OCI-LY3 (cell line): ENCODE data around the gene MED6.

ENCODE experiments used
- H2AFZ ChIP-seq: fragments of 200-600, 300-600 bp; shearing (Covaris generic); 2 replicates; pipeline ENCODE4 v1.6.0; 2014; ENCODE audit warnings: antibody characterized with exemption, low read depth, low read length
- H3K27ac ChIP-seq: fragments of 200-600, 300-600 bp; sonication (generic); 2 replicates; pipeline ENCODE4 v1.5.1; 2014; ENCODE audit warnings: mild to moderate bottlenecking, low read length, moderate library complexity, mixed read lengths
- H3K27me3 ChIP-seq: fragments of 200-600, 300-600 bp; sonication (generic); 2 replicates; pipeline ENCODE4 v1.6.1; 2014; ENCODE audit warnings: low read depth, low read length, mixed read lengths
- H3K36me3 ChIP-seq: fragments of 200-600, 300-600 bp; sonication (generic); replicated peaks from 2 replicates; pipeline ENCODE3; 2014; ENCODE audit warnings: low read depth, low read length, mixed read lengths
- H3K4me1 ChIP-seq: fragments of 300-600, 200-600 bp; sonication (generic); 2 replicates; pipeline ENCODE4 v1.6.1; 2014; ENCODE audit warnings: low read length, mixed read lengths
- H3K4me2 ChIP-seq: fragments of 200-600, 300-600 bp; sonication (generic); 2 replicates; pipeline ENCODE4 v1.6.1; 2014; ENCODE audit warnings: low read length, mixed read lengths
- H3K4me3 ChIP-seq: fragments of 300-600, 200-600 bp; sonication (generic); 2 replicates; pipeline ENCODE4 v1.5.1; 2014; ENCODE audit warnings: antibody characterized with exemption, mild to moderate bottlenecking, low read length, moderate library complexity
- H3K79me2 ChIP-seq: fragments of 300-600, 200-600 bp; shearing (Covaris generic); 2 replicates; pipeline ENCODE4 v1.6.1; 2014; ENCODE audit warnings: mild to moderate bottlenecking, low read length, mixed read lengths
- H3K9ac ChIP-seq: fragments of 300-600, 200-600 bp; shearing (Covaris generic); 2 replicates; pipeline ENCODE4 v1.6.0; 2014; ENCODE audit warnings: mild to moderate bottlenecking, low read length, moderate library complexity
- H3K9me3 ChIP-seq: fragments of 200-600, 300-600 bp; shearing (Covaris generic); 2 replicates; pipeline ENCODE4 v1.6.1; 2014; ENCODE audit warnings: low read length, mixed read lengths; ENCODE audit not compliant: insufficient read depth
- H4K20me1 ChIP-seq: fragments of 200-600, 300-600 bp; sonication (generic); 2 replicates; pipeline ENCODE4 v1.6.1; 2016; ENCODE audit warnings: low read length, mixed read lengths; ENCODE audit not compliant: insufficient read depth
- CTCF ChIP-seq: fragments of 200-600, 300-600 bp; sonication (generic); IDR thresholded peaks from 2 replicates; pipeline ENCODE4 v1.5.1; 2014; ENCODE audit warnings: antibody characterized with exemption, low read length, low read depth
- EZH2phosphoT487 ChIP-seq: fragments of 200-600 bp; shearing (Covaris generic); IDR thresholded peaks from 2 replicates; pipeline ENCODE4 v1.6.1; 2018; ENCODE audit warnings: antibody characterized with exemption, mixed run types, low read depth

MED6 gene

GRCh38 chr14:70599345-70599744 lies 1.1 kb downstream of the MED6 start:
- peaks cover 29% of the 10 kb centered on the region for H3K4me1 ChIP-seq
- no peaks in the 10 kb centered on the region for H3K9me3 ChIP-seq
- H3K9ac ChIP-seq: no peak overlapping the region
- peaks cover 54% of the 10 kb centered on the region for H3K79me2 ChIP-seq
- no peak for TF ChIP-seq CTCF
- no peak for TF ChIP-seq EZH2phosphoT487
- peaks cover 1% of the 10 kb centered on the region; the same call in 1 of the 2 replicates for H3K27me3 ChIP-seq
- H3K27ac ChIP-seq: no peak overlapping the region
- 0 out of 2 replicates have a peak, but pooled peaks cover 10% of the 10 kb centered on the region for H4K20me1 ChIP-seq
- peak overlapping the region; percentile 97 for H3K4me2 ChIP-seq
- H3K4me3 ChIP-seq: peak overlapping the region; percentile 98
- peaks cover 11% of the 10 kb centered on the region for H3K36me3 ChIP-seq
- H2AFZ ChIP-seq: no peak overlapping the region

- no peaks in the 10 kb centered on the region for H3K27me3 ChIP-seq
- no peak overlapping the region for H3K9ac ChIP-seq
- H3K4me3 ChIP-seq: no peak overlapping the region
- TF ChIP-seq EZH2phosphoT487 (no peak), CTCF (no peak)
- peaks cover 29% of the 10 kb centered on the region for H3K4me1 ChIP-seq
- H2AFZ ChIP-seq: no peak overlapping the region
- peaks cover 15% of the 10 kb centered on the region; the same call in 1 of the 2 replicates for H4K20me1 ChIP-seq
- peaks cover 27% of the 10 kb centered on the region for H3K36me3 ChIP-seq
- no peak overlapping the region for H3K4me2 ChIP-seq
- H3K79me2 ChIP-seq: peaks cover 54% of the 10 kb centered on the region
- H3K9me3 ChIP-seq: no peaks in the 10 kb centered on the region
- no peak overlapping the region for H3K27ac ChIP-seq
Observed at GRCh38 chr14:70597731-70598130, 2.7 kb downstream of the MED6 start.

GRCh38 chr14:70595443-70596185 lies 4.8 kb downstream of the MED6 start:
- Histone ChIP-seq H4K20me1 (peaks cover 15% of the 10 kb centered on the region; the same call in 1 of the 2 replicates), H3K4me3 (no peak overlapping the region), H3K27me3 (no peaks in the 10 kb centered on the region), H3K9me3 (no peaks in the 10 kb centered on the region), H3K36me3 (peaks cover 43% of the 10 kb centered on the region), H2AFZ (no peak overlapping the region), H3K79me2 (peaks cover 54% of the 10 kb centered on the region), H3K4me1 (peaks cover 12% of the 10 kb centered on the region), H3K4me2 (no peak overlapping the region), H3K27ac (no peak overlapping the region), H3K9ac (no peak overlapping the region)
- TF ChIP-seq CTCF (no peak), EZH2phosphoT487 (no peak)

- Histone ChIP-seq H3K4me1 (peaks cover 8% of the 10 kb centered on the region), H2AFZ (no peak overlapping the region), H3K4me2 (no peak overlapping the region), H3K36me3 (peaks cover 50% of the 10 kb centered on the region), H3K9me3 (no peaks in the 10 kb centered on the region), H4K20me1 (peaks cover 11% of the 10 kb centered on the region; the same call in 1 of the 2 replicates), H3K27me3 (no peaks in the 10 kb centered on the region), H3K27ac (no peak overlapping the region), H3K4me3 (no peak overlapping the region), H3K9ac (no peak overlapping the region), H3K79me2 (peaks cover 43% of the 10 kb centered on the region)
- no peak for TF ChIP-seq CTCF
- TF ChIP-seq EZH2phosphoT487: no peak
Observed at GRCh38 chr14:70594461-70594860, 6.0 kb downstream of the MED6 start.
